NCI-H187 treated with DMSO at 0.1 percent for 48 hours (cell line): Measurements from ENCODE around the gene GPR50.

ENCODE experiments used
- DNase-seq: peaks from one replicate; lab custom pipeline; 2025; lab: John Stamatoyannopoulos, UW

GPR50 gene

GRCh38 chrX:151227627-151228026, 51.2 kb downstream of the GPR50 start:
- DNase-seq: no peak

GRCh38 chrX:151228935-151229334, 52.6 kb downstream of the GPR50 start:
- no peak for DNase-seq
